Keratinocyte (primary cell): ENCODE results near the gene MMP23B.

Source experiments
- CTCF ChIP-seq, 3 experiments: IDR thresholded peaks in 1 of 3; conservative IDR thresholded peaks in 1 of 3; optimal IDR thresholded peaks in 1 of 3; 2 replicates in 2 of 3; 3 replicates in 1 of 3; pipeline versions ENCODE3 to v1.5.1; 2011; ENCODE audit warnings: low read length in 3 of 3, mild to moderate bottlenecking in 3 of 3, moderate library complexity in 2 of 3, control low read depth in 1 of 3, inconsistent platforms in 1 of 3; ENCODE audit not compliant: insufficient read depth in 2 of 3; ENCODE audit errors: extremely low read depth in 1 of 3
- EZH2 ChIP-seq: IDR thresholded peaks from one replicate; pipeline ENCODE4 v1.6.1; 2012; ENCODE audit warnings: inconsistent platforms, mild to moderate bottlenecking, low read length, moderate library complexity

GRCh38 chr1:1613509-1614082, 18.4 kb upstream of the MMP23B start:
- TF ChIP-seq CTCF (optimal IDR thresholded peaks at IDR 0.05 in 1 of 3, IDR thresholded peaks at IDR 0.05 in 1 of 3, conservative IDR thresholded peaks at IDR 0.05 in 1 of 3; ENCODE audit: extremely low read depth in 1 of 3, insufficient read depth in 2 of 3, low read length in 3 of 3) (no peak), EZH2 (no peak)
